Skeletal muscle tissue (tissue), 4 donors: ENCODE data around the gene SEMA7A. TPM values are rescaled to one million over a fixed set of nuclear protein-coding genes. Genes with fewer than 3 reads are reported as not detected.

Experiments used
- H3K27ac ChIP-seq: one replicate; pipeline ENCODE4 v1.7.0; 2013; ENCODE audit warnings: mild to moderate bottlenecking, low read depth, low read length, inconsistent platforms
- H3K27me3 ChIP-seq, 3 donors: one replicate each; pipeline ENCODE4 v1.7.0; 2013; ENCODE audit warnings: low read length in 3 of 3; ENCODE audit not compliant: control insufficient read depth in 3 of 3, insufficient read depth in 3 of 3
- H3K36me3 ChIP-seq, 3 donors: one replicate each; pipeline ENCODE4 v1.7.0; 2013; ENCODE audit warnings: low read length in 3 of 3; ENCODE audit not compliant: control insufficient read depth in 3 of 3, insufficient read depth in 3 of 3
- H3K4me1 ChIP-seq, 3 donors: one replicate each; pipeline ENCODE4 v1.7.0; 2013; ENCODE audit warnings: low read length in 3 of 3, mild to moderate bottlenecking in 3 of 3; ENCODE audit not compliant: control insufficient read depth in 3 of 3, insufficient read depth in 3 of 3
- H3K4me3 ChIP-seq, 3 donors: one replicate each; pipeline ENCODE4 v1.7.0; 2013; ENCODE audit warnings: low read length in 3 of 3
- H3K9ac ChIP-seq, 3 donors: one replicate each; pipeline ENCODE4 v1.7.0; 2013; ENCODE audit warnings: low read length in 3 of 3, mild to moderate bottlenecking in 3 of 3, moderate library complexity in 2 of 3, low read depth in 1 of 3
- H3K9me3 ChIP-seq, 3 donors: one replicate each; pipeline ENCODE4 v1.7.0; 2013; ENCODE audit warnings: low read length in 3 of 3; ENCODE audit not compliant: control insufficient read depth in 3 of 3
- total RNA-seq: library from RNA; depleted of rRNA; stranded (reverse); fragments of >200 nt; gene quantifications from one replicate; pipeline ENCODE4 v1.2.3, GENCODE V29; 2014
- donor health status: Osteomylitis.

SEMA7A gene
- total RNA-seq, 1 donor from 2014 or later, result 5.2 TPM

- no peaks in the 10 kb centered on the region for H3K36me3 ChIP-seq
- no peak overlapping the region for H3K4me3 ChIP-seq
- H3K27ac ChIP-seq, result no peak overlapping the region
- H3K9me3 ChIP-seq, result no peaks in the 10 kb centered on the region
- H3K9ac ChIP-seq, result no peak overlapping the region
- peaks cover 0 to 9% (median 0%) of the 10 kb centered on the region in 3 donors for H3K27me3 ChIP-seq
- peaks cover 4 to 28% (median 27%) of the 10 kb centered on the region in 3 donors for H3K4me1 ChIP-seq
These were observed 44.3 kb downstream of the SEMA7A start for GRCh38 chr15:74389241-74390048.

GRCh38 chr15:74388363-74388951 is 45.3 kb downstream of the SEMA7A start:
- no peaks in the 10 kb centered on the region for H3K36me3 ChIP-seq
- no peaks in the 10 kb centered on the region for H3K9me3 ChIP-seq
- H3K27me3 ChIP-seq, result peaks cover 0 to 9% (median 0%) of the 10 kb centered on the region in 3 donors
- H3K9ac ChIP-seq, result no peak overlapping the region
- H3K4me1 ChIP-seq, result peaks cover 7 to 36% (median 30%) of the 10 kb centered on the region in 3 donors
- no peak overlapping the region for H3K4me3 ChIP-seq
- H3K27ac ChIP-seq, result no peak overlapping the region

DNA sequence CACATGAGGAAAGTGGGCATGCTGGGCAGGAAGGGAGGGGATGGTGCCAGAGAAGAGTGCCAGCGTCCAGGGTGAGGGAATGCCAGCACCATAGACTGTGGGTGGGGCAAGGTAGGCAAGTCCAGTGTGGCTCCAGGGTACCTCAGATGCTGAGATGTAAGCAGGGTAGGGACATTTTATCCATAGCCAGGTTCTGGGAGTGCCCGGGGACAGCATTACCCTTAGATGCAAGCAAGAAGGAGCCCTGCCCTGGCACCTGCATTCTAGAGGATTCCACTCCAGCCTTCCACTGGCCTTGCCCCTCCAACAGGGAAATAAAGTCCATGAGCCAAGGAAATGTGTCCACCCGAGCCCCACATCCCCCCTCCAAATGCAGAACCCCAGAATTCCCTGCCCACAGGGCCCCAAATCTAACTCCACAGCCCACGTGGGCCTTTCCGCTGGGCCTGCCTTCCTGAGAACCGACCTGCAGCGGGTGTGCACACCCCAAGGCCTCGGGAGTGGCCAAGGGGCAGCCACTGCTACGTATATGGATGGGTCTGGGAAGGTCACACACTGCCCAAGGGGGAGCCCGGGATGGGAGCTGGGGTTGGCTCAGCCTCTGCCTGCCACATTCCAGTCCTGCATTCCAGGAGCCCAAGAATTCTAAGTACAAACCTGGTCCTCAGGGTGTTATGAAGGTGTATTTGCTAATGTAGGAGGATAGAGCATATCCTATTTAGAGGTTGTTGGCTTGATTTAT is 46.0 kb downstream of the SEMA7A start:
- H3K9ac ChIP-seq, result no peak overlapping the region
- H3K4me1 ChIP-seq, result peaks cover 7 to 36% (median 30%) of the 10 kb centered on the region in 3 donors

GRCh38 chr15:74387141-74387541 is 46.6 kb downstream of the SEMA7A start:
- H3K27me3 ChIP-seq, result peaks cover 0 to under 1% (median 0%) of the 10 kb centered on the region in 3 donors
- H3K4me1 ChIP-seq, result peaks cover 7 to 41% (median 32%) of the 10 kb centered on the region in 3 donors
- peak overlapping the region in 1 of 3 donors; percentile 16 for H3K9ac ChIP-seq

More for the DNA sequence above, 46.0 kb downstream of the SEMA7A start:
- Histone ChIP-seq H3K27ac (no peak overlapping the region), H3K27me3 (peaks cover 0 to 4% (median 0%) of the 10 kb centered on the region in 3 donors), H3K4me3 (no peak overlapping the region), H3K9me3 (no peaks in the 10 kb centered on the region), H3K36me3 (no peaks in the 10 kb centered on the region)

DNA sequence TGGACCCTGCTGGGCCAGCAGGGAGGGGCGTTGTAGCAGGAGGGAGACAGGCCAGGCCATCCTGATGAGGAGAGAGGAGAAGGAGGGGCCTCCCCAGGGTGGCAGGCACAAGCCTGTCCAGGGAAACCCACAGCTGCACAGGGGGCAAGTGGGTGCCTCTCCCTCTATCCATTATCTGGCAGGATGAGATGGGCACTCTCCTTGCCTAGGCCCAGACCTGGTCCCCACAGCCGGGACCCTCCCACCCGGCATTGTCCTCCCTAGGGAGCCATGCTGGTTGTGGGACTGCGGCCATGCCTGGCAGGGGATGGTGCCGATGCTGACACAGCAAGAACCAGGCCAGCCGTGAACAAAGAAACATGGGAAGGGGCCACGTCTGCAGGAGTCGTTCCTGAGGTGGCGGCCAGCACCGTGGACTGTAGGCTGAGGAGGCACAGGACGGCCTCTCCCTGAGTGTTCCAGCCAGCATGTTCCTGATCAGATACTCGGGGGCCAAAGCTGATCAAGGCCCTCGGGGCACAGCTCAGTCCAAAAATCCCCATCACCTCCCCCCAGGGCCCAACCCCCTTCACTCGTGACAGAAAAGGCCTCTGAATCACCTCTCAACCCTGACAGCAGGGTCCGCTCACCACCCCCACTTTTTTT is 47.1 kb downstream of the SEMA7A start:
- Histone ChIP-seq H3K4me1 (peaks cover 7 to 41% (median 32%) of the 10 kb centered on the region in 3 donors), H3K27me3 (no peaks in the 10 kb centered on the region), H3K9me3 (no peaks in the 10 kb centered on the region), H3K9ac (peak overlapping the region in 1 of 3 donors; percentile 25), H3K36me3 (no peaks in the 10 kb centered on the region), H3K4me3 (no peak overlapping the region), H3K27ac (no peak overlapping the region)

More at GRCh38 chr15:74387141-74387541, 46.6 kb downstream of the SEMA7A start:
- H3K36me3 ChIP-seq, result no peaks in the 10 kb centered on the region
- H3K4me3 ChIP-seq, result no peak overlapping the region
- no peak overlapping the region for H3K27ac ChIP-seq
- no peaks in the 10 kb centered on the region for H3K9me3 ChIP-seq

GRCh38 chr15:74385733-74386132 is 48.0 kb downstream of the SEMA7A start:
- Histone ChIP-seq H3K27ac (no peak overlapping the region), H3K27me3 (no peaks in the 10 kb centered on the region), H3K9ac (peak overlapping the region in 1 of 3 donors; percentile 25), H3K4me3 (no peak overlapping the region), H3K9me3 (no peaks in the 10 kb centered on the region), H3K4me1 (peaks cover 7 to 41% (median 32%) of the 10 kb centered on the region in 3 donors), H3K36me3 (no peaks in the 10 kb centered on the region)

- peaks cover 7 to 41% (median 32%) of the 10 kb centered on the region in 3 donors for H3K4me1 ChIP-seq
- H3K27me3 ChIP-seq, result no peaks in the 10 kb centered on the region
- no peaks in the 10 kb centered on the region for H3K9me3 ChIP-seq
- H3K27ac ChIP-seq, result no peak overlapping the region
- no peak overlapping the region for H3K9ac ChIP-seq
- no peak overlapping the region for H3K4me3 ChIP-seq
- no peaks in the 10 kb centered on the region for H3K36me3 ChIP-seq
These were observed 48.7 kb downstream of the SEMA7A start for GRCh38 chr15:74384881-74385643.

DNA sequence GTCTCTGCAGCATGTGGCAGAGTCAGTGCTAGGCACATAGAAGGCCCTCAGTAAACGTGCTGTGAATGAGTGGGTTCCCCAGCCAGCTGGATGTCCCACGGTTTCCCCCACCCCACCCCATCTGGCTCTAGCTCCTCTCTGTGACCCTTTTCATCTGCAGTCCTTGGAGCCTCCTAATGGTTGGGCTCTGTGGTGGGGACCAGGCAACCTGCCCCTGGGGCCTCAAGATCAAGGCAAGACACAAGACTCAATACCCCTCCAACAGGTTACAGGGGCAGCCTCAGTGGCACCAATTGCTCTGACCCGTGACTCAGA is 49.2 kb downstream of the SEMA7A start:
- Histone ChIP-seq H3K9me3 (no peaks in the 10 kb centered on the region), H3K27me3 (no peaks in the 10 kb centered on the region), H3K27ac (no peak overlapping the region), H3K9ac (no peak overlapping the region), H3K4me1 (peaks cover 7 to 41% (median 32%) of the 10 kb centered on the region in 3 donors), H3K36me3 (no peaks in the 10 kb centered on the region), H3K4me3 (no peak overlapping the region)
